NCI-H2107 treated with DMSO at 0.1 percent for 48 hours (cell line): Measurements from ENCODE around the gene MTREX.

Experiments
- DNase-seq: peaks from one replicate; lab custom pipeline; 2025; ENCODE audit not compliant: unreplicated experiment; lab: John Stamatoyannopoulos, UW

Gene MTREX

DNA sequence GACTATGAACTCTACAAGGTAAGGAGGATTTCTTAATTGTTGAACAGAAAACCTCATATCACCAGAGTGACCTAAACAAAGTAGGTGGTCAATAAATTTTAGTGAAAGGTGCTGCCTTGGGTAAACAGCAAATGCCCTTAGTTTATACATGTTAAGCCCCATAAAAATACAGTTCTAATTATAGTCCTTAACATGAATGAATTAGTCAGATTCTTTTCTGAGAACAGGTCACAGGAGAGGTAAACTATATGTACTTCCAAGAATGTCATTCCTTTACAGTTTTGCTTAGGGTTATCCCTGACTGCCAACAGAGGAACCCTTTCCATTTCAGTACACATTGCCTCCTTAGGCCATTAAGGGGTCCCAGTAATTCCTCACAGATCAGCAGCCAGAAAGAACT, 162.1 kb downstream of the MTREX start:
- DNase-seq = no peak

DNA sequence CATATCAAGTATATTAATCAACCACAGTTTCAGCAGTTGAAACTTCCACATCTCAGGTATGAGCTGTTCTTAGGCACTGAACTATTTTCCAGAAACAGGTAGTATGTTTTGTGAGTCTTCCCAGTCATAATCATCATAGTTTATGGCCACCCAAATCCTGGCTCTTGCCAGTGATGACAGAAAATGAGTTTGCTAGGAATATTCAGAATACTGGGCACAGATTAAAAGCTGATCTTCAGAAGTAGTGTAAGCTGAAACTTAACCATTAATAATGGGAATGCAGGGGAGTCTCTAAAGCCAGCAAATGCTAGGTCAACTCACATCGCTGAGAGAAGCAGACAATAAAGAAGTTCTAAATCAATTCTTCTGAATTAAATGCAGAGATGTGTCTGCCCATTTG, 162.5 kb downstream of the MTREX start:
- DNase-seq = no peak

DNA sequence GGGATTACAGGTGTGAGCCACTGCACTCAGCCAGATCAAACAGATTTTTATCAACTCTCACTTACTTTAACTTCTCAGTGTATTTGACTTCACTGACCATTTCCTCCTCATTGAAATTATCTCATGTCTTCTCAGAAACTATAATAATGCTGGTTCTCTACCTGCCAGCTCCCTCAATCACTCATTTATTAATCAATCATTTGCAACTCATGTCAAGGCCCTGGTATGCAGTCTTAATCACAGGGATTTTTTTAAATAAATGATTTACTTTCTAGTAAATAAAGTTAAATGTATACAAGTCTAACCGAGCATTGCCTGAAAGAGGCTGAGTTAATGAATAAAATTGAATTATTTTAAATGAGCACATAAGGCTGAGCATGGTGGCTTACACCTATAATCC, 163.7 kb downstream of the MTREX start:
- no peak for DNase-seq

DNA sequence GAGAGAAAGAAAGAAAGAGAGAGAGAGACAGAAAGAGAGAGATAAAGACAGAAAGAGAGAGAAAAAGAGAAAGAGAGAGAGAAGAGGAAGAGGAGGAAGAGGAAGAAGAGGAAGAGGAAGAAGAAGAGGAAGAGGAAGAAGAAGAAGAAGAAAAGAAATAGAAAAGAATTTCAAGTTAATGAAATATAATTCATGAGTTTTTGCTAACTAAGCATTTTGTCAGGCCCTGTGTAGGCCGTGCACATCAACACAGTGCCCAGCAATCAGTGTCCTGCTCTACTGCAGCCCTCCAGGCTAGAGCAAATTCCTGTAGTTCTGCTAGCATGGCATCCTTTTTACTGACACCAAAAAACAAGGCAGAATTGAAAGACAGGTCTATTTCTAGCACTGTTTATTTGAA, 164.9 kb downstream of the MTREX start:
- no peak for DNase-seq
